Smooth muscle cell of the brain vasculature (primary cell): ENCODE data around the gene KCNJ3.
"Not testable (repeated sequence)": the region's sequence is repeated elsewhere in the genome, so short reads cannot be mapped to it uniquely, and the experiment has no call there.

ENCODE experiments used
- DNase-seq: peaks from one replicate; pipeline ENCODE4 v3.0.0-alpha.2; 2012; ENCODE audit warnings: low read depth, low spot score

The KCNJ3 gene

DNA sequence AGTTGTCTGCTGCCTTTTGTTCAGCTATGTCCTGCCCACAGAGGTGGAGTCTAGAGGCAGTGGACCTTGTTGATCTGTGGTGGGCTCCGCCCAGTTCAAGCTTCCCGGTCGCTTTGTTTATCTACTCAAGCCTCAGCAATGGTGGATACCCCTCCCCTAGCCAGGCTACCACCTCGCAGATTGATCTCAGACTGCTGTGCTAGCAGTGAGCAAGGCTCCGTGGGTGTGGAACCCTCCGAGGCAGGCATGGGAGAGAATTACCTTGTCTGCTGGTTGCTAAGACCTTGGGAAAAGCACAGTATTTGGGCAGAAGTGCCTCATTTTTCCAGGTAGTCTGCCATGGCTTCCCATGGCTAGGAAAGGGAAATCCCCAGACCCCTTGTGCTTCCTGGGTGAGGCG is 146.0 kb downstream of the KCNJ3 start:
- DNase-seq, result no peak

DNA sequence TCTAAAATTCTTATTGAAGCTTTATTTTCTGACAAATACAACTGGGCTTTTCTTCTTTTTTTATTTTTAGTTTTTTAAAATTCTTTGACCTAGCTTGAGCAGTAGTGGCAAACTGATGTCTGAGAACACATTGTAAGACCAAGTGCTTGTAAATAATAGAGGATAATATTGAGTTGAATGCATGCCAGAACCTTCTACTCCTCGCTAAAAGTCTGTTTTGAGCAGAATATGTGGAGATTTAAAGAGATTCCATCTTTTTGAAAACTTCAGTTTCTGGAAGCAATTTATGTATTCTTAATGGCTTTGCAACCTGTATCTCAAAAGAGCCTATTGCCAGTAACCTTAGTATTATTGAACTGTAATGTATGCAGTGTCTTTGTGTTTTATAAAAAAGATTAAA is 148.3 kb downstream of the KCNJ3 start:
- no peak for DNase-seq

DNA sequence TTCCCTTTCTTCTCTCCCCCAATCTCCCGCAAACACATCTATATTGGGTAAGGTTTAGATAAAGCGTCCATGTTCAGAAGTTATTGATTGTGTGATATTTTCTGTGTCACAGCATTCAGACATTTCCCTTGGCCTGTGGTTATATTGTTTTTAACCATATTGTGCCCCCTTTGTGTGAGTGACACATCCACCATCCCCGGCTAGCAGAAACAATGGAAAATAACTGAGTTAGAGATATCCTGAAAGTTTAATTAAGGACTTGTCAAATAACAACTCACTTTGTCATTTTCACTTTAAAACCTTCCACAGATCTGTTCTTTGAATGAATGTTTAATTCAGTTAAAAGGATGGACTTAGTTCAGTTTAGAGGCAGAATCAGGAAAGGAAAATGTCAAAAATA is 151.0 kb downstream of the KCNJ3 start:
- DNase-seq, result no peak

DNA sequence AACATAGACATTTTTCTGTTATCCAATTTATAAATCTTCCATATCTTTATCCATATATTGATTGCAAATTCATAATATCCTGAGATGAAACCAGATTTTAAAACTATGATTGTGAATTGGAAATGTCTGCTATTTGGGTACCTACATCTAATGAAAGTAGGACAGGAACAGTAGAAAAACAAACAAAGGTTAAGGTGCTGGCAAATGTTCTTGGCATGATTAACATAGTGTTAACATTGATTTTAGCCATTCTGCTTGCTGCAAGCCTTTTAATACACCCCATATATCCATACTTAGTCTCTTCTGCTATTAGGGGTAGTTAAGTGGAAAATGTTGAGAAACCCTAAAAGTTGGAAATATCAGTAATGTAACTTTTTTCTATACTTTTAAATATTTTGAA is 152.0 kb downstream of the KCNJ3 start:
- no peak for DNase-seq

DNA sequence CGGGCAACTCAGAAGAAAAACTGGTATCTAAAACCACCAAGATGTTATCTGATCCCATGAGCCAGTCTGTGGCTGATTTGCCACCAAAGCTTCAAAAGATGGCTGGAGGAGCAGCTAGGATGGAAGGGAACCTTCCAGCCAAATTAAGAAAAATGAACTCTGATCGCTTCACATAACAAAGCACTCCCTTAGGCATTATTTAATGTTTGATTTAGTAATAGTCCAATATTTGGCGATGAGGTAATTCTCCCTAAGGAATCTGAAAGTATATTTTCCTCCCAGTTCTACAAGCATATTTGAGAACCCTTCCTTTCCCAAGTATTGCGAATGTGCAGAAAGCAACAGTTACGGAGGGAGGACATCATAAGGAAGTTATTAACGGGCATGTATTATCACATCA is 156.6 kb downstream of the KCNJ3 start:
- no peak for DNase-seq

DNA sequence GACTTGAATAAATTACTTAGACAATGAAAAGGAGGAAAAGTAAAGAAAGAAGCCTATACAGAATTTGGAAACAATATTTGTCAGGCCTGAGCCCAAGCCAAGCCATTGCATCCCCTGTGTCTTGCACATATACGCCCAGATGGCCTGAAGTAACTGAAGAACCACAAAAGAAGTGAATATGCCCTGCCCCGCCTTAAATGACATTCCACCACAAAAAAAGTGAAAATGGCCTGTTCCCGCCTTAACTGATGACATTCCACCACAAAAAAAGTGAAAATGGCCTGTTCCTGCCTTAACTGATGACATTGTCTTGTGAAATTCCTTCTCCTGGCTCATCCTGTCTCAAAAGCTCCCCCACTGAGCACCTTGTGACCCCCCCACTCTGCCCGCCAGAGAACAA is 168.7 kb downstream of the KCNJ3 start:
- DNase-seq, result not testable (repeated sequence)

DNA sequence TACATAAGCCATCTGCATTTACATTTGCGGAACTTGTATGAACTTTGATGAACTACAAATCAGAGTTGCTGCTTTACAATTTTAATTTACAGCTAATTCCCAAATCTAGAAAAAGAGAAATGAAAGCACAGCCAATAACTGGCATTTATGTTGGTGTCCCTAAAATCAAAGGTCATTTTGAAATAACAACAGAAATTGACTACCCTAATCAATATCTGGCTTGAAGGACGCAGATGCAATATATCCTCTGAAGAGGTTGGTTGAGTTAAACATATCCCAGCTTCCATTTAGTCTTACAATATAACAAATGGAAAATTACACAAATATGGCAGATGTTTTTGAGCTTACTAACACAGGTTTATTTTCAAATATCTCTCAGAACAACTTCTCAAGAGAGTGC is 177.5 kb downstream of the KCNJ3 start:
- DNase-seq, result no peak

DNA sequence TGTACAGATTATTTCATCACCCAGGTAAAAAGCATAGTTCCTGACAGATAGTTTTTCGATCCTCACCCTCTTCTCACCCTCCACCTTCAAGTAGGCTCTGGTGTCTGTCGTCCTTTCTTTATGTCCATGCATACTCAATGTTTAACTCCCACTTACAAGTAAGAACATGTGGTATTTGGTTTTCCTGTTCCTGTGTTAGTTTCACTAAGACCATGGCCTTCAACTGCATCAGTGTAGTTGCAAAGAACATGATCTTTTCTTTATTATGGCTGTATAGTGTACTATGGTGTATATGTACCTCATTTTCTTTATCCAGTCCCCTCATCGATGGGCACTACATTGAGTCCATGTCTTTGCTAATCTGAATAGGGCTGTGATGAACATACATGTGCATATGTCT is 184.2 kb downstream of the KCNJ3 start:
- no peak for DNase-seq

DNA sequence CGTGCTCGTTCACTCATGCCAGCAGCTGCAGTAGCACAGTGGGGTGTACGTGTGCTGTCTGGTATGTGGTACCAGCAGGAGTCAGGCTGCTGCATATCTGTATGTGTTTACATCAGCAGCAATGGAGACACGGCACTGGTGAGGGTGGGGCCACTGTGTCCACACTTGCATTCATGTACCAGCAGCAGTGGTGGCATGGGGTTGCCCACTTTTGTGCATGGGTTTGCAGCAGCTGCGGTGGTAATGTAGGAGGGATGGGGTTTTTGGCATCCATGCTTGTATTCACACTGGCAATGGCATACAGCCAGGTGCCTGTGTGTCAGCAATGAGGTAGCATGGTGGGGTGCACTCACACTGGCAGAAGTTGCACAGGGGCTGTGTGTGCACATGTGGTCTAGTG is 187.8 kb downstream of the KCNJ3 start:
- no peak for DNase-seq

DNA sequence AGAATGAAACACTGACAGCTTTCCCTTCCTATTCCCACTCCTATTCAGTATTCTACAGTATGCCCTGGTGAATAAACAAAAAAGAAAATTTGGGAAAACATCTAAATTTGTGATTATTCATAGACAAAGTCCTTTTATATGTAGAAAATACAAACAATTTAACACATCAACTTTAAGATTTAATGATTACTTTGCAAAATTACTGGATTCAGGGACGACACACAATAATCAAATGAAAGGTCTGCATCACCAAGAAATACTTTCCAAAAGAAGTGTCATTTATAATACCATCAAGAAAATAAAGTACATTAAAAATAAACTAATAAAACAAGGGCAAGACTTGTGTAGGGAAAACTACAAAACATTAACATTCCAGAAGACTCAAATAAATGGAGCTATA is 199.8 kb downstream of the KCNJ3 start:
- DNase-seq, result no peak

DNA sequence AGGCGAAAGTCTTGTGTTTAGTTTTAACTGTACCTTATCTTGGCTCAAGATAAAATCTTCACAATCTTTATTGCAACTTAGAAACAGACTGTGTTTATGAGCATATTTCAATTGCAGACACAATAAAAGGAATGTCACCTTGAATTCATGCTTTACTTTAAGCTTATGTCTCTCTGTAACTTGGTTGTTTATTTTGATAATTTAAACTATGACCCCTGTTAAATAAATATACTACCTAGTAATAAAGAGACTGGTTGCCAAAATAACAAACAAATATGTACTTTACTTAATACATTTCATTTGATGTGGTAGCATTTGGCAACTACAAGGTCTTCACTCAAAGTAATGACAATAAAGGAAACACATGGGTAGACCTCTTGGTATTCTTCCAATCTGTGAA is 202.6 kb downstream of the KCNJ3 start:
- DNase-seq, result no peak
